Activated T-cell treated with anti-CD3 and anti-CD28 coated beads, Interleukin-2, amount 50 U/mL, for 72 hours (primary cell): ENCODE results near the gene ARFGAP1. TPM values are rescaled to one million over a fixed set of nuclear protein-coding genes. Genes with fewer than 3 reads are reported as not detected.

Source experiments
- ATAC-seq, 2 donors: fragments of 150-1000 bp; cut with Tn5 transposase; replicated peaks in 1 of 2; 2 replicates each; pipeline ENCODE4 v1.10.0; 2021; ENCODE audit warnings: moderate library complexity in 2 of 2, mild to moderate bottlenecking in 1 of 2
- DNase-seq, 2 donors: peaks; one replicate each; pipeline ENCODE4 v3.0.0; 2021 to 2022; ENCODE audit warnings: mixed read lengths in 1 of 2
- H3K27ac Mint-ChIP-seq: one replicate; pipeline ENCODE4 v1.8.0; 2022; ENCODE audit warnings: mild to moderate bottlenecking, moderate library complexity, mixed read lengths
- H3K27me3 Mint-ChIP-seq: one replicate; pipeline ENCODE4 v1.8.0; 2022; ENCODE audit warnings: low read depth, mixed read lengths
- H3K36me3 Mint-ChIP-seq, 2 donors: one replicate each; pipeline ENCODE4 v1.8.0; 2022; ENCODE audit warnings: mixed read lengths in 2 of 2, mild to moderate bottlenecking in 1 of 2; ENCODE audit not compliant: insufficient read depth in 2 of 2
- H3K4me1 Mint-ChIP-seq: one replicate; pipeline ENCODE4 v1.8.0; 2022; ENCODE audit warnings: low read depth, mixed read lengths
- H3K4me3 Mint-ChIP-seq, 2 donors: one replicate each; pipeline ENCODE4 v1.8.0; 2022; ENCODE audit warnings: mild to moderate bottlenecking in 2 of 2, mixed read lengths in 2 of 2, moderate library complexity in 2 of 2
- H3K9me3 Mint-ChIP-seq, 2 donors: one replicate each; pipeline ENCODE4 v1.8.0; 2022; ENCODE audit warnings: mixed read lengths in 2 of 2
- total RNA-seq, 2 donors: library from RNA; stranded (reverse); gene quantifications; one replicate each; pipeline ENCODE4 v1.2.3, GENCODE V29; 2022

Gene ARFGAP1
- total RNA-seq, 2 donors from 2014 or later, result 75.8 to 76.6 TPM

GRCh38 chr20:63269724-63270123 is 2.9 kb upstream of the ARFGAP1 start:
- Mint-ChIP-seq H3K4me1 (peaks cover 23% of the 10 kb centered on the region), H3K27me3 (peaks cover under 1% of the 10 kb centered on the region), H3K36me3 (no peaks in the 10 kb centered on the region), H3K27ac (no peak overlapping the region), H3K9me3 (no peaks in the 10 kb centered on the region), H3K4me3 (no peak overlapping the region)
- ATAC-seq (no peak), DNase-seq (no peak)

GRCh38 chr20:63270606-63271325 is 1.8 kb upstream of the ARFGAP1 start:
- H3K4me3 Mint-ChIP-seq, result no peak overlapping the region

GRCh38 chr20:63273059-63273579 is 506 bp downstream of the ARFGAP1 start:
- DNase-seq, result no peak
- peaks cover 25% of the 10 kb centered on the region for H3K4me1 Mint-ChIP-seq

More at GRCh38 chr20:63270606-63271325, 1.8 kb upstream of the ARFGAP1 start:
- H3K27me3 Mint-ChIP-seq, result no peaks in the 10 kb centered on the region
- peaks cover 25% of the 10 kb centered on the region for H3K4me1 Mint-ChIP-seq
- ATAC-seq (no peak), DNase-seq (no peak)
- H3K9me3 Mint-ChIP-seq, result no peaks in the 10 kb centered on the region
- no peaks in the 10 kb centered on the region for H3K36me3 Mint-ChIP-seq
- no peak overlapping the region for H3K27ac Mint-ChIP-seq

GRCh38 chr20:63273635-63274380 is 1.2 kb downstream of the ARFGAP1 start:
- Mint-ChIP-seq H3K36me3 (no peaks in the 10 kb centered on the region), H3K27ac (peak overlapping the region; percentile 95), H3K27me3 (no peaks in the 10 kb centered on the region), H3K4me1 (peaks cover 25% of the 10 kb centered on the region), H3K4me3 (peak overlapping the region; percentile 95 to 96), H3K9me3 (no peaks in the 10 kb centered on the region)
- ATAC-seq (no peak), DNase-seq (no peak)

More at GRCh38 chr20:63273059-63273579, 506 bp downstream of the ARFGAP1 start:
- ATAC-seq, result peak in 1 of 2 donors; percentile 2
- no peaks in the 10 kb centered on the region for H3K36me3 Mint-ChIP-seq
- H3K4me3 Mint-ChIP-seq, result peak overlapping the region; percentile 95 to 96
- H3K27ac Mint-ChIP-seq, result peak overlapping the region; percentile 95
- no peaks in the 10 kb centered on the region for H3K27me3 Mint-ChIP-seq
- no peaks in the 10 kb centered on the region for H3K9me3 Mint-ChIP-seq

GRCh38 chr20:63274381-63275228 is 2.0 kb downstream of the ARFGAP1 start:
- peak overlapping the region; percentile 19 for H3K27ac Mint-ChIP-seq
- H3K4me1 Mint-ChIP-seq, result peaks cover 25% of the 10 kb centered on the region
- H3K36me3 Mint-ChIP-seq, result peaks cover 0 to 2% of the 10 kb centered on the region in 2 donors
- DNase-seq, result no peak
- ATAC-seq, result no peak
- peak overlapping the region; percentile 29 to 51 for H3K4me3 Mint-ChIP-seq
- no peaks in the 10 kb centered on the region for H3K9me3 Mint-ChIP-seq
- H3K27me3 Mint-ChIP-seq, result no peaks in the 10 kb centered on the region

- Mint-ChIP-seq H3K9me3 (no peaks in the 10 kb centered on the region), H3K27me3 (no peaks in the 10 kb centered on the region), H3K36me3 (peaks cover 0 to 6% of the 10 kb centered on the region in 2 donors), H3K4me3 (no peak overlapping the region), H3K4me1 (peaks cover 25% of the 10 kb centered on the region), H3K27ac (no peak overlapping the region)
- no peak for ATAC-seq
- DNase-seq, result no peak
These were observed 3.2 kb downstream of the ARFGAP1 start for GRCh38 chr20:63275825-63276224.

- DNase-seq (no peak), ATAC-seq (no peak)
- Mint-ChIP-seq H3K27me3 (no peaks in the 10 kb centered on the region), H3K4me3 (no peak overlapping the region), H3K27ac (no peak overlapping the region), H3K36me3 (peaks cover 0 to 6% of the 10 kb centered on the region in 2 donors), H3K4me1 (peaks cover 16% of the 10 kb centered on the region), H3K9me3 (no peaks in the 10 kb centered on the region)
These were observed 4.3 kb downstream of the ARFGAP1 start for GRCh38 chr20:63276956-63277355.

- Mint-ChIP-seq H3K9me3 (no peaks in the 10 kb centered on the region), H3K27ac (no peak overlapping the region), H3K4me1 (peaks cover 16% of the 10 kb centered on the region), H3K4me3 (no peak overlapping the region), H3K27me3 (no peaks in the 10 kb centered on the region), H3K36me3 (peaks cover 0 to 6% of the 10 kb centered on the region in 2 donors)
- DNase-seq (no peak), ATAC-seq (no peak)
These were observed 5.1 kb downstream of the ARFGAP1 start for GRCh38 chr20:63277466-63278272.

- Mint-ChIP-seq H3K27me3 (no peaks in the 10 kb centered on the region), H3K27ac (no peak overlapping the region), H3K4me1 (peaks cover 12% of the 10 kb centered on the region), H3K4me3 (no peak overlapping the region), H3K9me3 (no peaks in the 10 kb centered on the region), H3K36me3 (peaks cover 0 to 6% of the 10 kb centered on the region in 2 donors)
- no peak for ATAC-seq
- DNase-seq, result no peak
These were observed 6.0 kb downstream of the ARFGAP1 start for GRCh38 chr20:63278661-63279060.

- Mint-ChIP-seq H3K27me3 (no peaks in the 10 kb centered on the region), H3K4me1 (no peaks in the 10 kb centered on the region), H3K27ac (no peak overlapping the region), H3K9me3 (no peaks in the 10 kb centered on the region), H3K36me3 (peaks cover 0 to 8% of the 10 kb centered on the region in 2 donors), H3K4me3 (no peak overlapping the region)
- DNase-seq (no peak), ATAC-seq (no peak)
These were observed 7.3 kb downstream of the ARFGAP1 start for GRCh38 chr20:63279931-63280330.

- H3K27ac Mint-ChIP-seq, result no peak overlapping the region
- H3K36me3 Mint-ChIP-seq, result peaks cover 0 to 8% of the 10 kb centered on the region in 2 donors
These were observed 7.8 kb downstream of the ARFGAP1 start for GRCh38 chr20:63280371-63280770.

GRCh38 chr20:63280929-63281545 is 8.4 kb downstream of the ARFGAP1 start:
- DNase-seq (no peak), ATAC-seq (no peak)
- peaks cover 0 to 8% of the 10 kb centered on the region in 2 donors for H3K36me3 Mint-ChIP-seq
- H3K27ac Mint-ChIP-seq, result no peak overlapping the region
- no peaks in the 10 kb centered on the region for H3K27me3 Mint-ChIP-seq
- H3K4me3 Mint-ChIP-seq, result no peak overlapping the region
- H3K9me3 Mint-ChIP-seq, result no peaks in the 10 kb centered on the region
- no peaks in the 10 kb centered on the region for H3K4me1 Mint-ChIP-seq

More at GRCh38 chr20:63280371-63280770, 7.8 kb downstream of the ARFGAP1 start:
- Mint-ChIP-seq H3K9me3 (no peaks in the 10 kb centered on the region), H3K4me3 (no peak overlapping the region), H3K4me1 (no peaks in the 10 kb centered on the region), H3K27me3 (no peaks in the 10 kb centered on the region)
- DNase-seq (no peak), ATAC-seq (no peak)
